ENCODE data around the gene REX1BD.

Gene REX1BD

GRCh38 chr19:18557411-18558201 is 31.0 kb upstream of the REX1BD start, which contains the start of gene KXD1:
Gene KXD1 (plus strand): TSS chr19:18557870. CDS start chr19:18562057, 4,187 bp downstream.
- Histone ChIP-seq H3K79me2 (no peaks in the 10 kb centered on the region), H3K4me3 (ENCODE audit: low read depth, low read length) (peak within 1 kb of the TSS; percentile 86), H3K4me2 (ENCODE audit: low read length) (peak within 1 kb of the TSS; percentile 96), H3K36me3 (ENCODE audit: control insufficient read depth, insufficient read depth, low read length) (no peaks in the 10 kb centered on the region), H2AFZ (peak within 1 kb of the TSS; percentile 90), H3K9me3 (ENCODE audit: control insufficient read depth, low read length) (no peaks in the 10 kb centered on the region), H3K4me1 (no peaks in the 10 kb centered on the region), H3K27me3 (ENCODE audit: control insufficient read depth, insufficient read depth, low read length) (no peaks in the 10 kb centered on the region), H3K9ac (peak within 1 kb of the TSS; percentile 48), H3K27ac (peak within 1 kb of the TSS; percentile 88)
- no peak for TF ChIP-seq CTCF (IDR thresholded peaks at IDR 0.05)

GRCh38 chr19:18558202-18558555 is 30.4 kb upstream of the REX1BD start:
- H3K4me2 ChIP-seq (ENCODE audit: low read length) = peak overlapping the region; percentile 96
- H3K79me2 ChIP-seq = no peaks in the 10 kb centered on the region
- H3K4me1 ChIP-seq = no peaks in the 10 kb centered on the region
- peak overlapping the region; percentile 88 for H3K27ac ChIP-seq
- no peaks in the 10 kb centered on the region for H3K27me3 ChIP-seq (ENCODE audit: control insufficient read depth, insufficient read depth, low read length)
- H2AFZ ChIP-seq = peak overlapping the region; percentile 90
- no peaks in the 10 kb centered on the region for H3K9me3 ChIP-seq (ENCODE audit: control insufficient read depth, low read length)
- no peak for TF ChIP-seq CTCF (IDR thresholded peaks at IDR 0.05)
- peak overlapping the region; percentile 48 for H3K9ac ChIP-seq
- no peaks in the 10 kb centered on the region for H3K36me3 ChIP-seq (ENCODE audit: control insufficient read depth, insufficient read depth, low read length)
- H3K4me3 ChIP-seq (ENCODE audit: low read depth, low read length) = peak overlapping the region; percentile 86

GRCh38 chr19:18558604-18559003 is 30.0 kb upstream of the REX1BD start:
- Histone ChIP-seq H3K36me3 (ENCODE audit: control insufficient read depth, insufficient read depth, low read length) (no peaks in the 10 kb centered on the region), H3K9me3 (ENCODE audit: control insufficient read depth, low read length) (no peaks in the 10 kb centered on the region), H3K4me2 (ENCODE audit: low read length) (peak overlapping the region; percentile 96), H3K4me3 (ENCODE audit: low read depth, low read length) (peak overlapping the region; percentile 86), H2AFZ (no peak overlapping the region), H3K79me2 (no peaks in the 10 kb centered on the region), H3K9ac (no peak overlapping the region), H3K27ac (peak overlapping the region; percentile 88), H3K4me1 (no peaks in the 10 kb centered on the region), H3K27me3 (ENCODE audit: control insufficient read depth, insufficient read depth, low read length) (no peaks in the 10 kb centered on the region)
- TF ChIP-seq CTCF (IDR thresholded peaks at IDR 0.05) = no peak

- Histone ChIP-seq H3K4me3 (ENCODE audit: low read depth, low read length) (no peak overlapping the region), H3K79me2 (no peaks in the 10 kb centered on the region), H3K4me1 (no peaks in the 10 kb centered on the region), H3K4me2 (ENCODE audit: low read length) (no peak overlapping the region), H3K9me3 (ENCODE audit: control insufficient read depth, low read length) (no peaks in the 10 kb centered on the region), H3K36me3 (ENCODE audit: control insufficient read depth, insufficient read depth, low read length) (no peaks in the 10 kb centered on the region), H3K27ac (no peak overlapping the region), H3K9ac (no peak overlapping the region), H2AFZ (no peak overlapping the region), H3K27me3 (ENCODE audit: control insufficient read depth, insufficient read depth, low read length) (no peaks in the 10 kb centered on the region)
- TF ChIP-seq CTCF (IDR thresholded peaks at IDR 0.05) = no peak
Measured at GRCh38 chr19:18559685-18560084, 28.9 kb upstream of the REX1BD start.

- Histone ChIP-seq H2AFZ (no peak overlapping the region), H3K27ac (peak overlapping the region; percentile 38), H3K9me3 (ENCODE audit: control insufficient read depth, low read length) (no peaks in the 10 kb centered on the region), H3K79me2 (no peaks in the 10 kb centered on the region), H3K27me3 (ENCODE audit: control insufficient read depth, insufficient read depth, low read length) (no peaks in the 10 kb centered on the region), H3K4me3 (ENCODE audit: low read depth, low read length) (no peak overlapping the region), H3K36me3 (ENCODE audit: control insufficient read depth, insufficient read depth, low read length) (no peaks in the 10 kb centered on the region), H3K4me2 (ENCODE audit: low read length) (no peak overlapping the region), H3K4me1 (no peaks in the 10 kb centered on the region), H3K9ac (no peak overlapping the region)
- no peak for TF ChIP-seq CTCF (IDR thresholded peaks at IDR 0.05)
Measured at GRCh38 chr19:18562086-18562485, 26.5 kb upstream of the REX1BD start.
